WTC11 (cell line): Measurements from ENCODE around the gene STAU1. TPM values are rescaled to one million over a fixed set of nuclear protein-coding genes. Genes with fewer than 3 reads are reported as not detected.

Experiments used
- ATAC-seq: fragments of 200-7000 bp; cut with Tn5 transposase; 2 replicates; pipeline ENCODE4 v1.10.0; 2021; ENCODE audit warnings: mild to moderate bottlenecking, moderate library complexity
- CTCF ChIA-PET: fragments of 300-600 bp; sonication (Branson Sonifier 250); formaldehyde crosslinking; loops from one replicate; lab custom pipeline; 2021; ENCODE audit warnings: antibody characterized with exemption; lab: Charles Lee
- POLR2A ChIA-PET: fragments of 350-600 bp; sonication (Branson Sonifier 250); formaldehyde crosslinking; loops from one replicate; lab custom pipeline; 2021; ENCODE audit warnings: antibody characterized with exemption; lab: Charles Lee
- DNase-seq: peaks from one replicate; pipeline ENCODE4 v3.0.0; 2021; ENCODE audit warnings: low spot score
- H3K27ac Mint-ChIP-seq: 2 replicates; pipeline ENCODE4 v1.8.0; 2021; ENCODE audit warnings: mixed read lengths
- H3K27me3 Mint-ChIP-seq: 2 replicates; pipeline ENCODE4 v1.8.0; 2021; ENCODE audit warnings: low read depth, mild to moderate bottlenecking, moderate library complexity, mixed read lengths
- H3K36me3 Mint-ChIP-seq: 2 replicates; pipeline ENCODE4 v1.8.0; 2021; ENCODE audit warnings: mixed read lengths
- H3K4me1 Mint-ChIP-seq: 2 replicates; pipeline ENCODE4 v1.8.0; 2022; ENCODE audit warnings: mixed read lengths
- H3K4me3 Mint-ChIP-seq: 2 replicates; pipeline ENCODE4 v1.8.0; 2021; ENCODE audit warnings: mild to moderate bottlenecking, moderate library complexity, mixed read lengths
- H3K9me3 Mint-ChIP-seq: 2 replicates; pipeline ENCODE4 v1.8.0; 2021; ENCODE audit warnings: mixed read lengths
- ARID4B ChIP-seq: sonication (generic); formaldehyde crosslinking; IDR thresholded peaks from 2 replicates; pipeline ENCODE4 v1.8.0; 2023; ENCODE audit warnings: missing genetic modification reagents, mild to moderate bottlenecking, borderline replicate concordance
- ATF1 ChIP-seq: sonication (generic); formaldehyde crosslinking; IDR thresholded peaks from 2 replicates; pipeline ENCODE4 v1.8.1; 2023; ENCODE audit warnings: mild to moderate bottlenecking, moderate library complexity, missing genetic modification reagents
- CREM ChIP-seq: sonication (generic); formaldehyde crosslinking; IDR thresholded peaks from 2 replicates; pipeline ENCODE4 v1.8.1; 2022; ENCODE audit warnings: mild to moderate bottlenecking, missing genetic modification reagents, moderate library complexity
- CTCF ChIP-seq: fragments of 200-600 bp; IDR thresholded peaks from 2 replicates; pipeline ENCODE4 v1.8.0; 2022; ENCODE audit warnings: antibody characterized with exemption
- ELF4 ChIP-seq: sonication (generic); formaldehyde crosslinking; IDR thresholded peaks from 2 replicates; pipeline ENCODE4 v1.8.1; 2022; ENCODE audit warnings: low read depth, mild to moderate bottlenecking, moderate library complexity, missing genetic modification reagents
- FOXK1 ChIP-seq: sonication (generic); formaldehyde crosslinking; IDR thresholded peaks from 2 replicates; pipeline ENCODE4 v1.8.0; 2022; ENCODE audit warnings: mild to moderate bottlenecking, moderate library complexity, missing genetic modification reagents
- GRHL2 ChIP-seq: fragments of 250-450 bp; sonication (Bioruptor Pico); IDR thresholded peaks from 2 replicates; pipeline ENCODE4 v1.8.0; 2022; ENCODE audit warnings: mild to moderate bottlenecking, moderate library complexity; ENCODE audit not compliant: insufficient replicate concordance, severe bottlenecking
- IRF1 ChIP-seq: sonication (generic); formaldehyde crosslinking; IDR thresholded peaks from 2 replicates; pipeline ENCODE4 v1.8.0; 2023; ENCODE audit warnings: missing genetic modification reagents
- JAZF1 ChIP-seq: fragments of 250-450 bp; sonication (Bioruptor Pico); IDR thresholded peaks from 2 replicates; pipeline ENCODE4 v1.9.0; 2021; ENCODE audit warnings: moderate library complexity, mild to moderate bottlenecking, inconsistent platforms
- KAT7 ChIP-seq: sonication (generic); formaldehyde crosslinking; IDR thresholded peaks from 2 replicates; pipeline ENCODE4 v1.8.1; 2023; ENCODE audit warnings: missing genetic modification reagents, mild to moderate bottlenecking, borderline replicate concordance
- MLX ChIP-seq: sonication (generic); formaldehyde crosslinking; IDR thresholded peaks from 2 replicates; pipeline ENCODE4 v1.8.1; 2023; ENCODE audit warnings: mild to moderate bottlenecking, missing genetic modification reagents, moderate library complexity
- NFATC4 ChIP-seq: fragments of 250-450 bp; sonication (Bioruptor Pico); IDR thresholded peaks from 2 replicates; pipeline ENCODE4 v1.9.0; 2021; ENCODE audit warnings: mild to moderate bottlenecking
- NFE2L1 ChIP-seq: sonication (generic); formaldehyde crosslinking; IDR thresholded peaks from 2 replicates; pipeline ENCODE4 v1.8.1; 2023; ENCODE audit warnings: missing genetic modification reagents
- NR2C2 ChIP-seq: sonication (generic); formaldehyde crosslinking; IDR thresholded peaks from 2 replicates; pipeline ENCODE4 v1.8.0; 2022; ENCODE audit warnings: mild to moderate bottlenecking, missing genetic modification reagents
- TCF7 ChIP-seq: sonication (generic); formaldehyde crosslinking; IDR thresholded peaks from 2 replicates; pipeline ENCODE4 v1.8.0; 2022; ENCODE audit warnings: mild to moderate bottlenecking, low read depth, missing genetic modification reagents, moderate library complexity
- USF2 ChIP-seq: sonication (generic); formaldehyde crosslinking; IDR thresholded peaks from 2 replicates; pipeline ENCODE4 v1.8.1; 2023; ENCODE audit warnings: mild to moderate bottlenecking, missing genetic modification reagents, moderate library complexity
- ZNF263 ChIP-seq: sonication (generic); formaldehyde crosslinking; IDR thresholded peaks from 2 replicates; pipeline ENCODE4 v1.8.1; 2022; ENCODE audit warnings: low read depth, mild to moderate bottlenecking, moderate library complexity, missing genetic modification reagents
- ZNF317 ChIP-seq: sonication (generic); formaldehyde crosslinking; IDR thresholded peaks from 2 replicates; pipeline ENCODE4 v1.8.1; 2023; ENCODE audit warnings: low read depth, mild to moderate bottlenecking, moderate library complexity, missing genetic modification reagents, borderline replicate concordance
- ZNF532 ChIP-seq: fragments of 250-450 bp; sonication (Bioruptor Pico); IDR thresholded peaks from 2 replicates; pipeline ENCODE4 v1.9.0; 2021; ENCODE audit warnings: mild to moderate bottlenecking, borderline replicate concordance
- total RNA-seq: library from RNA; stranded (reverse); gene quantifications from 3 replicates; pipeline ENCODE4 v1.2.3, GENCODE V29; 2021
- TF ChIP-seq, protein P1 (sequence below): sonication (generic); formaldehyde crosslinking; IDR thresholded peaks from 2 replicates; pipeline ENCODE4 v1.8.1; 2023; ENCODE audit warnings: mild to moderate bottlenecking, missing genetic modification reagents
- TF ChIP-seq, protein P2 (sequence below): fragments of 250-450 bp; sonication (Bioruptor Pico); IDR thresholded peaks from 2 replicates; pipeline ENCODE4 v1.9.0; 2021; ENCODE audit warnings: mild to moderate bottlenecking

STAU1 gene
- total RNA-seq, 1 experiment from 2014 or later, result 92.6 TPM

DNA sequence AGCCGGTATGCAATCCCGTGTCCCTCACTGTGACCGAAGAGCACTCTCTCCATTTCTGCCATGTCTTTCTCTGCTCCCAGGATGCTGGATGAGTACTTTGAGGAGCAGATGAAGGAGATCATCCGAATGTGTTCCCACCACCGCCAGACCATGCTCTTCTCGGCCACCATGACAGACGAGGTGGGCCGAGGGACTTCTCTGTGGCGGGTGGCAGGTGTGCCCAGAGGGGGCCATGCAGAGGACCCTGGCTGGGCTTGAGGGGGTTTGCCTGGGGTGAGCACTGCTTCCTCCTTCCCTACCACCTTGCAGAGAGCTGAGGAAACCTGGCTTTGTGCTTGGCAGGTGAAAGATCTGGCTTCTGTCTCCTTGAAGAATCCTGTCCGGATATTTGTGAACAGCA is 45.1 kb upstream of the STAU1 start:
- ATAC-seq, result no peak
- Mint-ChIP-seq H3K9me3 (no peaks in the 10 kb centered on the region), H3K36me3 (peaks cover 68% of the 10 kb centered on the region), H3K27me3 (no peaks in the 10 kb centered on the region), H3K27ac (no peak overlapping the region), H3K4me3 (no peak overlapping the region), H3K4me1 (no peaks in the 10 kb centered on the region)
- CTCF ChIA-PET, result interaction anchor here (2.4 kb wide), 1 partner anchor 13 kb away, joined by 7 read pairs; no protein-coding TSS in a partner anchor
- TF ChIP-seq ZNF317 (no peak), NFATC4 (CRISPR knock-in tag) (no peak), NR2C2 (no peak), CTCF (no peak), USF2 (CRISPR knock-in tag) (no peak), CREM (CRISPR knock-in tag) (no peak), ELF4 (no peak), ZNF532 (CRISPR knock-in tag) (no peak), FOXK1 (CRISPR knock-in tag) (no peak), MLX (no peak), GRHL2 (CRISPR knock-in tag) (no peak), ZNF263 (CRISPR knock-in tag) (no peak), NFE2L1 (no peak), KAT7 (CRISPR knock-in tag) (no peak)
- TF ChIP-seq, protein P1, sequence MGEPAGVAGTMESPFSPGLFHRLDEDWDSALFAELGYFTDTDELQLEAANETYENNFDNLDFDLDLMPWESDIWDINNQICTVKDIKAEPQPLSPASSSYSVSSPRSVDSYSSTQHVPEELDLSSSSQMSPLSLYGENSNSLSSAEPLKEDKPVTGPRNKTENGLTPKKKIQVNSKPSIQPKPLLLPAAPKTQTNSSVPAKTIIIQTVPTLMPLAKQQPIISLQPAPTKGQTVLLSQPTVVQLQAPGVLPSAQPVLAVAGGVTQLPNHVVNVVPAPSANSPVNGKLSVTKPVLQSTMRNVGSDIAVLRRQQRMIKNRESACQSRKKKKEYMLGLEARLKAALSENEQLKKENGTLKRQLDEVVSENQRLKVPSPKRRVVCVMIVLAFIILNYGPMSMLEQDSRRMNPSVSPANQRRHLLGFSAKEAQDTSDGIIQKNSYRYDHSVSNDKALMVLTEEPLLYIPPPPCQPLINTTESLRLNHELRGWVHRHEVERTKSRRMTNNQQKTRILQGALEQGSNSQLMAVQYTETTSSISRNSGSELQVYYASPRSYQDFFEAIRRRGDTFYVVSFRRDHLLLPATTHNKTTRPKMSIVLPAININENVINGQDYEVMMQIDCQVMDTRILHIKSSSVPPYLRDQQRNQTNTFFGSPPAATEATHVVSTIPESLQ (CRISPR knock-in tag), result no peak
- TF ChIP-seq, protein P2, sequence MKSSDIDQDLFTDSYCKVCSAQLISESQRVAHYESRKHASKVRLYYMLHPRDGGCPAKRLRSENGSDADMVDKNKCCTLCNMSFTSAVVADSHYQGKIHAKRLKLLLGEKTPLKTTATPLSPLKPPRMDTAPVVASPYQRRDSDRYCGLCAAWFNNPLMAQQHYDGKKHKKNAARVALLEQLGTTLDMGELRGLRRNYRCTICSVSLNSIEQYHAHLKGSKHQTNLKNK (CRISPR knock-in tag), result no peak
- POLR2A ChIA-PET, result no interaction called here
- no peak for DNase-seq

DNA sequence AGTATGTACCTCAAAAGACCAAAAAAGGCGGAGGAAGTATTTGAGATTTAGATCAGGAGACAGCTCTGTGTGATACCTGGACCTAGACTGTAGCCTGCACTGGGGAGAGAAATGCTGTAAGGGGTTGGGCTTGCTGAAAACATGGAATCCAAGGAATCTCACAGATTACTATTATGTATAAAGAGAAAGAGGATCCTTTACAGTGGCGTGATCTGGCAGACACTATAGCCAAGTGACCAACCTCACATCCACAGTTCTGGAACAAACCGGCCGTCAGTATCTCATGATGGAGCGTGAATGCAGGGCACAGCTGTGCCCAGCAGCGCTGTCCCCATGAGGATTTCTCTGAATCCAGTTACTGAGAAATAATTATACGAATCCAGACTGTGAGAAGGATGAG is 43.3 kb upstream of the STAU1 start:
- H3K27me3 Mint-ChIP-seq, result no peaks in the 10 kb centered on the region
- no peak overlapping the region; the same call in 1 of the 2 replicates for H3K27ac Mint-ChIP-seq
- DNase-seq, result no peak
- H3K9me3 Mint-ChIP-seq, result no peaks in the 10 kb centered on the region
- no peaks in the 10 kb centered on the region for H3K4me1 Mint-ChIP-seq
- H3K36me3 Mint-ChIP-seq, result peaks cover 68% of the 10 kb centered on the region
- no peak for ATAC-seq
- H3K4me3 Mint-ChIP-seq, result no peak overlapping the region
- POLR2A ChIA-PET, result no interaction called here
- TF ChIP-seq IRF1 (CRISPR knock-in tag), result no peak
- TF ChIP-seq TCF7 (CRISPR knock-in tag), result no peak
- TF ChIP-seq ARID4B (CRISPR knock-in tag), result no peak
- TF ChIP-seq NFE2L1, result no peak
- no peak for TF ChIP-seq ATF1
- TF ChIP-seq JAZF1 (CRISPR knock-in tag), result no peak
- CTCF ChIA-PET, result no interaction called here
